ENCODE data around the gene ITGAE.
"Not testable (repeated sequence)": the region's sequence is repeated elsewhere in the genome, so short reads cannot be mapped to it uniquely, and the experiment has no call there.

The ITGAE gene

DNA sequence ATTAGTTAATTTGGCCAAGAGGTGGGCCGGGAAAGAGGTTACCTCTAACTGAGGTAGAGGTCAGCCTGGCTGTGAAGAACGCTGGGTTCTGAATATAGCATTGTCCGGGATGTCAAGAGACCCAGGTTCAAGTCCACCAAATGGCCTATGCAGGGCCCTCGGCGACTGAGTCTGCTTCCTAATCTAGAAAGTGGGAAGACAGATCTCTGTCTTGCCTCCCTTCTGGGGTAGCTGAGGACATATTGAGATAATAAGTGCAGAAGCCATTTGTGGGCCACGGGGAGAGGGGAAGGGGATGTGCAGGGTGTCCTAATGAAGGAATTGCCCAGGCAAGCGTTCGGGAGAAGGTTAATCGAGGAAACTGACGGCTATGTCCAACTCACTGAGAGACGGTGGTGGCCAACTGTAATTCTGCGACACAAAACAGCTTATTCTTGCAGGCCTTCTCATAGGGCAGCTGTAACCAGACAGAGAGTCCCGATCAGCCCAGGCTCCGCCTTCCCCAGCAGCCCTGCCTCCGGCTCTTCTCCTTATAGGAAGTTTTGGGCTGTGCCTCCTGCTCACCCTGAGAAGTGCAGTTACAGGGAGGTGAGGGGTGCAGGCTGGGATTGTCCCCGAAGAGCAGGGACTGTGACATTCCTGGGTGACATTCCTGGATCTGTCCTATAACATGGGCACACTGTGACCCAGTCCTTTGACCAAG, 61.4 kb downstream of the ITGAE start:
- FAIRE-seq: no peak
- DNase-seq (ENCODE audit: insufficient read length, low spot score): no peak

DNA sequence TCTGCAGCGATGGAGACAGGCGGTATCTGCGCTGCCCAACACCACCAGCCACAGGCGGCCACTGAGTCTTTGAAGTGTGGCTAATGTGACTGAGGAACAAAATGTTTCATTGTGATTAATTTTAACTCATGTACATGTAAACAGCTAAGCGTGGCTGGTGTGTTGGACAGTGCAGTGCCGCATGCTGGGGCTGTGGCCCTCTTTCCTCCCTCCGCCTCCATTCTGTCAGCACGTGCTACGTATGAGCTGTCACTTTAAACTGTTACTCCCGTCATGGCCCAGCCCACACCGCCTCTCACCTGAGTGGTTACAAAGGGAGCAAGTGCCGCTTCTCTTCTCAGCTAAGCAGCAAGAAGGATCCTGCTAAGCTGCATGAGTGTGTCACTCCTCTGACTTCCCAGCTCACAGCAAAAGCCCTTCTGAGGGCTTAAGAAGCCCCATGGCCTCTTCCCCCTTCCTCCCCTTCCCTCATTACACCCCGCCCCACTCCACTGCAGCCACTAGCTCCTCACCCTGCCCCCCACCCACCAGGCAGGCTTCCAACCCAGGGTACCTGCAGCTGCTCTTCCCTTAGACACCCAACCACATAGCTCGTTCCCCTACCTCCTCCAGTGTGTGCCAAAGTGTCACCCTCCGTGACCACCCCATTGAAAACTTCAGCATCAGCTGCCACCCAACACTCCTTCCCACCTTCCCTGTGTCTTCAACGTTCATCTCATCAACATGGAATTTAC, 62.3 kb downstream of the ITGAE start:
- FAIRE-seq (no peak), DNase-seq (ENCODE audit: insufficient read length, low spot score) (no peak)

- DNase-seq (ENCODE audit: insufficient read length, low spot score) (no peak), FAIRE-seq (no peak)
Measured at GRCh38 chr17:3735515-3735914, 65.5 kb downstream of the ITGAE start.

GRCh38 chr17:3734911-3735276, 66.1 kb downstream of the ITGAE start:
- FAIRE-seq; DNase-seq (ENCODE audit: insufficient read length, low spot score): not testable (repeated sequence)

DNA sequence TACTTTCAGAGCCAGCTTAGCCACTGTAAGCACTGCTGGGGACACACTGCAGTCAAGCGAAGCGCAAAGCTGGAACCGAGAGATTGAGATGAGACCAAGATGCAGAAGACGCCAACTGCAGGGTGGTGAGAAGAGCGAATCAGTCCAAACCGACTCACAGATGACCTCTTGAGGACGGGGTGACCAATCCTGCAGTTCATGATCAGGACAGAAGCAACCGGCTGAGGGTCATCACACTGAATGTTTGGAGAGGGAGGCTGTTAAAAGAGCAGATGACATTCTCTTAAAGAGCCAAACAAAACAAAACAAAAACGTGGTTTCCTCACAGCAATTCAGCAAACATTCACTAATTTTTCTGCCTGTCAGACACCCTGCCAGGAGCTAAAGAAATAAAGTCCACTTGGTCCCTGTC, 68.8 kb downstream of the ITGAE start:
- no peak for DNase-seq (ENCODE audit: insufficient read length, low spot score)
- peak; percentile 81 for FAIRE-seq

DNA sequence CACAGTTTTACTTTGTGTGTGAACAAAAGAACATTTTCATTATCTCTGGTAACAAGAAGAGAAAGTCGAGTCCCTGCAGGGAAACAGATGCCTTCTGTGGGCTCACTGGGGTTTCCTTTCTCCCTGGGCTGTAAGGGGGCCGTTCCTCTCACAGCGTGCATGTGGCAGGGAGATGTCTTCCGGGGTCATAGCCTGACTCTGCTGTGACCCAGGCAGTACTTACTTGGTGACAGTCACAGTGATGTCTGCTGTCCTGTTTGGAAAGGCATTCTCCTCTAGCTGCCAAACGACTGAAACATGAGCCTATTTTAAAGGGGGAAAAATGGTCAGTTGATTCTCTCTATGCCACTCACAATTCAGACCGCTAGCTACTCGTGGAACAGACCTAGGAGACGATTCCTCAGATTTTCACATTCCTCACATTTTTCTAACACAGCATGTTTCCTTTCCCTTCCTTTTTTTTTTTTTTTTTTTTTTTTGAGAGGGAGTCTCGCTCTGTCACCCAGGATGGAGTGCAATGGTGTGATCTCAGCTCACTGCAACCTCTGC, 70.0 kb downstream of the ITGAE start:
- FAIRE-seq (no peak), DNase-seq (ENCODE audit: insufficient read length, low spot score) (no peak)

GRCh38 chr17:3729881-3730280, 71.1 kb downstream of the ITGAE start:
- DNase-seq (ENCODE audit: insufficient read length, low spot score) (no peak), FAIRE-seq (no peak)

DNA sequence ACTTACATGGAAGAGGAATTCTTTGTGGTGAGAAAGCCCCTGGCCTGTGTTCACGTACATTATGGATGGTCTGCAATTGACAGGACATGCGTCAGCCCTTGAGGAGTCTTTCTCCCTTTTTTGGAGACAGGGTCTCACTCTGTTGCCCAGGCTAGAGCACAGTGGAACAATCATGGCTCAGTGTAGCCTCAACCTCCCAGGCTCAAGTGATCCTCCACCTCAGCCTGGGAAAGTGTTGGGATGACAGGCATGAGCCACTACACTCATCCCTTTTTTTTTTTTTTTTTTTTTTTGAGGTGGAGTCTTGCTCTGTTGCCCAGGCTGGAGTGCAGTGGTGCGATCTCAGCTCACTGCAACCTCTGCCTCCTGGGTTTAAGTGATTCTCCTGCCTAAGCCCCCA, 72.9 kb downstream of the ITGAE start:
- not testable (repeated sequence) for FAIRE-seq; DNase-seq (ENCODE audit: insufficient read length, low spot score)

- peak; percentile 91 for FAIRE-seq
Measured at GRCh38 chr17:3727041-3727440, 73.9 kb downstream of the ITGAE start.

GRCh38 chr17:3724378-3725077, 76.5 kb downstream of the ITGAE start:
- no peak for DNase-seq (ENCODE audit: insufficient read length, low spot score)
- FAIRE-seq: no peak

More at GRCh38 chr17:3727041-3727440, 73.9 kb downstream of the ITGAE start:
- DNase-seq (ENCODE audit: insufficient read length, low spot score): no peak

GRCh38 chr17:3723556-3724377, 77.2 kb downstream of the ITGAE start, which contains the start of gene HASPIN:
HASPIN (plus strand) TSS chr17:3723903; CDS start chr17:3723936, 33 bp downstream.
- FAIRE-seq: peak; percentile 77
- DNase-seq (ENCODE audit: insufficient read length, low spot score): peak; percentile 92

DNA sequence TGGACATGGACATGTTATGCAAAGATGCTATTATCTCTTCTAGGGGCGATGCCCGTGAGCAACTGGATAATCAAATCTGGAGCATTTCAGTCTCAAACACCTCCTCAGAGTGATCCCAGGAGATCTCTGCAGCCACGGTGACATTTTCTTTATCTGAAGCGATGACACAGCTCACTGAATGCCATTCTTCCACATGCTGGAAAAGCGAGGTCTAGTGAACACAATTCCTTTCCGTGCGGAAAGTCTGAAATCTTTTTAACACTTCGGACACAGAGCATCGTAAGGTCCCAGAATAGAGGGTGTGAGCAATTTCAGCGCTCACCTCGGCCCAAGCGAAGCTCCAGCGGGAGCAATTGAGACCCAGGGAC, 77.8 kb downstream of the ITGAE start:
- DNase-seq (ENCODE audit: insufficient read length, low spot score): no peak
- peak; percentile 44 for FAIRE-seq

DNA sequence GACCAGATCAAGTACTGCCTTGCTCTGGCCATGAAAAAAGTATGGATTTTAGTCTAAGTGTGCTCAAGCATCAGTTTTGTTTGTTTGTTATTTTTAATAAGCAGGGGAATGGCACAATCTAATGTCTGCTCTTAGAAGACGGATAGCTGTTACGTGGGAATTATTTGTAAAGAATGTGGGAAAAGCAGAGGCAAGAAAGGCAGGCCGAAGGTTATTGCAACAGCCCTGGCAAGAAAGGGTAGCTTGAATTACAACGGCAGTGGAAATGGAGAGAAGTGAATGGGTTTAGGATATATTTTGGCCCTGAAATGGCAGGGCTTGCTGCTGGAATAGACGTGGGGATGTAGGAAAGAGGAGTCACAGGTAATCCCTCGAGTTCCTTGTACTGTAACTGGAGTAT, 78.3 kb downstream of the ITGAE start:
- FAIRE-seq (peak; percentile 31), DNase-seq (ENCODE audit: insufficient read length, low spot score) (no peak)

- no peak for FAIRE-seq
- DNase-seq (ENCODE audit: insufficient read length, low spot score): no peak
Measured at GRCh38 chr17:3719265-3719664, 81.7 kb downstream of the ITGAE start.

DNA sequence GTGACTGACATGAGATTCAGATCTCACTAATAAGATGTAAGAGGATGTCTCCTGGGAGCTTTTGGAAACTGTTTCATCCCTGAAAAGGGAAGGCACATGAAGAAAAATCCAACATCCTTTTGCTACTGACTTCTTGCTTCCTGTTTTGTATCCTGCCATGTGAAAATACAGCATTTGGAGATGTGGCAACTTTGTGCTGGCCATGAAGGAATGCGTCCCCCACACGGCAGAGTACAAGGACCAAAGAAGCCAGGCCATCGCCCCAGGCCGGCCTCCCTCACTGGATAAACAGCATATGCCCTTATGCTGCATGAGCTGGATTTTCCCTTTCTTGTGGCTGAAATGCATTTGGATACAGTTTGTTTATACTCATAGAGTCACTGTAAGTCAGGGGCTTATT, 82.8 kb downstream of the ITGAE start:
- no peak for DNase-seq (ENCODE audit: insufficient read length, low spot score)
- FAIRE-seq: no peak

DNA sequence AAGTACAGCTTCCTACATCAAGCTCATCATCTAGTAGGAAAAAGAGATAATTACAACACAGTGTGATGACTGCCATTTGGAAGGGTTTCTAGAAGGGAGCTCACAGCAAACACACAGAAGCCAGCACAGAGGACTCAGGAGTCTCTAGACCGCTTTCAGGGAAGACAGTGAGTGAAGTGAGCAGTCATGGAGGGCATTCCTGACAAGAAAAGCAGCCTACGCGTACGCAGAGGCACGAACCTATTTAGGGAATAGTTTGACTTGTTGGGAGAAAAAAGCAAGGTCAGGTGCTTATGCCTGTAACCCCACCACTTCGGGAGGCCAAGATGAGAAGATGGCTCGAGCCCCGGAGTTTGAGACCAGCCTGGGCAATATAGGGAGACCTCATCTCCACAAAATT, 85.7 kb downstream of the ITGAE start:
- FAIRE-seq (no peak), DNase-seq (ENCODE audit: insufficient read length, low spot score) (no peak)

DNA sequence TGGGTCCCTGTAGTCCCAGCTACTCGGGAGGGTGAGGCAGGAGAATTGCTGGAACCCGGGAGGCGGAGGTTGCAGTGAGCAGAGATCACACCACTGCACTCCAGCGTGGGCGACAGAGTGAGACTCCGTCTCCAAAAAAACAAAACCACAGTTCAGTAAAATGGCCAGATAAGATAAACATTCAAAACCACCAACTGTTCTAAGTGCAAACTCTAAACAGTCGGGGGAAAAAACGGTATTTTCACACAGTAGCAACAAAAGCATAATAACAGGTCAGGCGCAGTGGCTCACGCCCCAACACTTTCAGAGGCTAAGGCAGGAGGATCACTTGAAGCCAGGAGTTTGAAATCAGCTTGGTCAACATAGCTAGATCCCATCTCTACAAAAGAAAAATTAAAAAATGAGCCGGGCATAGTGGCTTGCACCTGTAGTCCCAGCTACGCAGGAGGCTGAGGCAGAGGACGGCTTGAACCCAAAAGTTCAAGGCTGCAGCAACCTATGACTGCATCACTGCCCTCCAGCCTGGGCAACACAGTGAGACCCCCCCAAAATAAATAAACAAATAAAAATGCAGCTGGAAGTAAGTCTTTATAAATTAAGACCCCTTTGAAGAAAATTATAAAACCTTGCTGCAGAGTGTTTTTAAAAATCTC, 88.1 kb downstream of the ITGAE start:
- DNase-seq (ENCODE audit: insufficient read length, low spot score) (no peak), FAIRE-seq (peak; percentile 81)

- FAIRE-seq: peak; percentile 99
- DNase-seq (ENCODE audit: insufficient read length, low spot score): peak; percentile 70
Measured at GRCh38 chr17:3710951-3711383, 90.0 kb downstream of the ITGAE start.

GRCh38 chr17:3708366-3708765, 92.6 kb downstream of the ITGAE start:
- FAIRE-seq (peak; percentile 23), DNase-seq (ENCODE audit: insufficient read length, low spot score) (no peak)

- DNase-seq (ENCODE audit: insufficient read length, low spot score); FAIRE-seq: not testable (repeated sequence)
Measured at GRCh38 chr17:3705718-3705984, 95.3 kb downstream of the ITGAE start.

Data from GM19239 (cell line).